ENCODE data around the gene SCMH1.

- TF ChIP-seq POLR2AphosphoS5 (IDR thresholded peaks at IDR 0.05; ENCODE audit: low read depth, low read length) (no peak), POLR2A (IDR thresholded peaks at IDR 0.05; ENCODE audit: low read depth, low read length) (no peak), TAF1 (IDR thresholded peaks at IDR 0.05; ENCODE audit: borderline replicate concordance, low read depth, low read length) (no peak)
Measured at GRCh38 chr1:41260768-41261167, 18.7 kb upstream of the SCMH1 start.
